SHP77 (cell line): Measurements from ENCODE around the gene LARGE1.
A peak's percentile ranks its signal among the peaks of the same experiment; 100 is the strongest.
"Not testable (repeated sequence)": the region's sequence is repeated elsewhere in the genome, so short reads cannot be mapped to it uniquely, and the experiment has no call there.

ENCODE experiments used
- DNase-seq, 2 experiments: peaks; one replicate each; lab custom pipeline; 2025; lab: John Stamatoyannopoulos, UW

LARGE1 gene

GRCh38 chr22:33597274-33597985 is 322.8 kb downstream of the LARGE1 start:
- no peak for DNase-seq

- no peak for DNase-seq
These were observed 326.5 kb downstream of the LARGE1 start for GRCh38 chr22:33593818-33594217.

- DNase-seq = no peak
These were observed 328.3 kb downstream of the LARGE1 start for GRCh38 chr22:33591946-33592345.

- no peak for DNase-seq
These were observed 331.0 kb downstream of the LARGE1 start for GRCh38 chr22:33589297-33589696.

DNA sequence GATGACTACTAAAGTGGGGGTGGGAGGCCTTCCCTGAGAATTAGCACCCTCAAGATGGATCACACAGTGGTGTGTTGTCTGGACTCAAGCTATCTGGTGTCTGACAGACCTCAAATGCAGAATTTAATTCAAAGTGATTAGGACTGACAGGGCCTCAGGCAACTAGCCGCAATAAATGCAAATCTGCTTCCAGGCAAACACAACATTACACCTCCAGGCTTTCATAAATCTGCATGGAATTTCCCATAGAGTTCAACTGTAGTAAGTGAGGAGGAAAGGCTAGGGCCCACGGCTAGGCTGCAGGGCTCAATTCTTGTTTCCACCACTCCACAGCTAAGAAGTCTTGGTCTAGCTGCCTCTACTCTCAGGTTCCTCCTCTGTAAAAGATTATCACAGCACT is 331.4 kb downstream of the LARGE1 start:
- DNase-seq = no peak

DNA sequence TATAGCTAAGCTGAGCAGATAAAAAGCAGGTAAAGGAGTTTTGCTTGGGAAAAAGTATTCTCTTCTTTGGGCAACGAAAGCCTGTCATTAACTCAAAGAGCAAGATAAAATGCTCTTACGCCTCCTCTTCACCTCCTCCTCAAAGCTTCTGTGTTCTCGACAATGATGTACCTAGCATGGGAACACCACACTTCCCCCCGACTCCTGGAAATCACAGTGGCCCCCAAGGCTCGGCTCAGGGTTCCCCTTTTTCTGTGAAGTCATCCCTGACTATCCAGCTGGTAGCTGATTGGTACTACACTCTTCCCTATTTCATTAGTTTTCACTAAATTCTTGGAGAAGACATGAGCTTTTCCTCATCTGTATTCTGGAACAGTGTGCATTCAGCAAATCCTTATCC is 336.1 kb downstream of the LARGE1 start:
- no peak for DNase-seq

DNA sequence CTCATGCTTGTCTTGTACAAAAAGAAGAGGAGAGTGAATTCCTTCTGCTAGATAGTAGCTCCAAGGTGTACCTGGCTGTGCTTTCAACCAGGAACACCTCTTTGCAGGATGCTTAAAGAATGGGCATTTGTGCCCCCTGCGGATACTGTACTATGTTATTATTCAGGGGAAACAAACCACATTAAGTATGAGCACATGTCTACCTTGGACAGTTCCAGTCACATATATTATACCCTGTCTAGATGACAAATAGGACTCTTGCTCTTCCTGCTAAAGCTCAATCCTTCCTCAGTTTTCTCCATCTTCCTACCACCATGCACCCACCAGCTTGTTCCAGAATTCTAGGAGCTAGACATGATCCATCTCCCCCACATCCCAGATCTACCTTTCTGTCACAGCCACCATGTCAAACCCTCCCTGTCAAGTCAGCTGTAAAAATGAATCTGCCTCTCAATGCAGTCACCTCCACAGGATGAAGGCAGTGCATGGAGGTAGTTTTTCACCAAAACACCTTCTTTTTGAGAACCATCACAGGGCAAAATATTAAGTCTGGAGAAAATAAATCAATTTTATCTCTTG is 337.4 kb downstream of the LARGE1 start:
- DNase-seq = no peak

DNA sequence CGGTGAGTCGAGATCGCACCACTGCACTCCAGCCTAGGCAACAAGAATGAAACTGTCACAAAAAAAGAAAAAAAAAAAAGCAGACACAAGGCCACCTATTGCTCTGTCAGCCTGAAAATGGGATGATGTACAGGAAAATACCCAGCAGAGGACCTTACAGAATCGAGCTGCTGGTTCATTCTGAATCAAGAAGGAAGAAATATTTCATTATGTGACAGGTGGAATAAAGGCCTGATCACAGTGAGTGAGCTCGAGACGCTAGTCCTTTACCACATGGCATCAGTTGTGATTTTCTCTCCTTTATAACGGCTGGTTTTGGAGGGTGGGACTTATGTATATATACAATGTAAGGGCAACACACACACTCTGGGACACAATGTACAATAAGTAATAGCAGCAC is 340.0 kb downstream of the LARGE1 start:
- DNase-seq = no peak

DNA sequence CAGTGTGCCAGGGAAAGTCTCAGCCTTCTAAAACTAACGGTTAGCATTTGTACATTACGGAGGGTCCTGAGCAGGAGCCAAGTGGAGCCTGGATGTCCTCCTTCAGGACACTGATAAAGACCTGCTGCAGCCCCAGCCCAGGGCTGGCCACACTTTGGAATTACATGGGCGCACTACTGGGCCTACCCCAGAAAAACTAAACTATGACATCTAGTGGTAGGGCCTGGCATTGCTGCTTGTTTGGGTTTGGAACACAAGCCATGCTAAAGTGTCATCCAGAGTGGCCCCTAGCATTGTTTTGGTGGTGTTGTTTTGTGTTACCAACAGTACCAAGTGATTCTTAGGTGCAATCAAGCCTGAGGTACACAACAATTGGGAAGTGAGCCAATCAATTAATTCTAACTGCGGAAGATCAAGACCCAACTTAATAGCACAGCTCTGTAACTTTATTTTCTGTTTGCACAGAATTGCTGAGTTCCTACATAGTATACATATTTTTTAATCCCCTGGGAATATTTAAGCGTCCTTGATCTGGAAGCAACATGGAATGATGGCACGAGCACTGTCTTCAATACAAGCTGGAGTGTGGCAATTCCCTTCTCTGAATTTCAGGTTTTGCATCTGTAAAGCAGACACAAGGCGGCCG is 340.7 kb downstream of the LARGE1 start:
- peak; percentile 49 to 51 for DNase-seq

DNA sequence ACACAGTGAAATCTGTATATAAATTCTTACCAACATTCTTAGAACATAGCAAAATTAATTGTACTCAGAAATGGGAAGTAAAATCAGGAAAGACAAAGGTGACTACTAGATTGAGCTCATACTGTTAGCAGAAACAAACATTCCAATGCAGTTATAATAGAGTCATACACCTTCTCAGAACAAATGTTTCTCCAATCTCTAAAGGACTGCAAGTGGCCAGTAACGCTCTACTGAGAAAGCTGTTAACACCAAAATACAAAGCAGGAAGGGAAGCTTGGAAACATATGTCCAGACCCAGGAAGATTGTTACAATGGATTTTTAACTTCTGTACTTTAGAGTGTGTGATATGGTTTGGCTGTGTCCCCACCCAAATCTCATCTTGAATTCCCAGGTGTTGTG is 341.5 kb downstream of the LARGE1 start:
- no peak for DNase-seq

GRCh38 chr22:33577862-33578411 is 342.3 kb downstream of the LARGE1 start:
- DNase-seq = no peak

DNA sequence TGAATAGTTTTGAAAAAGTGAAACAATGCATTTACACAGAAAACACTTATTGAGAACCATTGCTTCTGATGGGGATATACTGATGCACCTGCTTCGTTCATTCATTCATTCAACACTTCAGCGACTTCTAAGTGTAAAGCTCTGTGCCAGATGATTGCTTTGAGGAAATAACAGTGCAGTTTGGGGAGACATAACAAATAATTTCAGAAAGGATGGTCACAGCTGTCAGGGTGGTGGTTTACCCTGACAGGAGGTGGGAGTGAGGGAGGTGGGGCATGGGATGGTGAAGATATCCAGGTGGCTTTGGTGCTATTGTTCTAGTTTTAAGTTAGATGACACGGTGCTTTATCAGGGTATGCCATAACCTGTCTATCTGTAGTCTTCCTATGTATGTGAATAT is 344.1 kb downstream of the LARGE1 start:
- DNase-seq = no peak

DNA sequence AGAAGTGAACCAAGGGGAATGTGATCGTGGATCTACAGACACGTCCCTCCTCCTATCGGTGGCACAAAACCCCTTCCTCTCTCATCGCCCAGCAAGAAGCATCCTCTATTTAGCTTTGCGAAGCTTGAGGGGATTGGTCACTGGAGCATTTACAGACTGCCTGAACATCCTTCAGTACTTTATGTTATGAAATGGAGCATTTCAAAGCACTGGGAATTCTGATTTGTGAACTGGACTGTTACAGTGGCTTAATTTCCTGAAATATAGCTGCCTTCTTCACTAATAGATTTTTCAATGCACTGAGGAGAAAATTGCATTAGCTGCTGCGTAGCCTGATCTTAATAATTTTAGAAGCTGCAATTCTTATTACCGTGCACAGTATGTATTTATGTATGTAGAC is 344.5 kb downstream of the LARGE1 start:
- DNase-seq = no peak

DNA sequence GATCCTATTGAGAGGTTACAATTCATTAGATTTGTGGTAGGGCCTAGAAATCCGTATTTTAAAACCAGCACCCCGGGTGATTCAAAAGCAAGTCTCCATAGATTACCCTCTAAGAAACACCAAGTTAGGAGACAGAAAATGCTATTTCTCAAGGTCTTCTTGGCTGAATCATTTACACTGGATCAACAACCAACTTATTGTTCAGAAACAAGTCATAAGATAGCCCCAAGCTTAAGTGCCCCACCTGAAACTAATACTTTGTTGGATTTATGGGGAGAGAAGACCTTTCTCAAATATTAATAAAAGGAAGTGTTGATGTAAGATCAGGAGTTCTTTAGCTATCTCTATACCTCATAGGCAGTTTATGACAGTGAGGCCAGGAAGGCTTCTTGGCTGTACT is 345.2 kb downstream of the LARGE1 start:
- DNase-seq = no peak

GRCh38 chr22:33573479-33573878 is 346.8 kb downstream of the LARGE1 start:
- no peak for DNase-seq

GRCh38 chr22:33572086-33572485 is 348.2 kb downstream of the LARGE1 start:
- DNase-seq = no peak

DNA sequence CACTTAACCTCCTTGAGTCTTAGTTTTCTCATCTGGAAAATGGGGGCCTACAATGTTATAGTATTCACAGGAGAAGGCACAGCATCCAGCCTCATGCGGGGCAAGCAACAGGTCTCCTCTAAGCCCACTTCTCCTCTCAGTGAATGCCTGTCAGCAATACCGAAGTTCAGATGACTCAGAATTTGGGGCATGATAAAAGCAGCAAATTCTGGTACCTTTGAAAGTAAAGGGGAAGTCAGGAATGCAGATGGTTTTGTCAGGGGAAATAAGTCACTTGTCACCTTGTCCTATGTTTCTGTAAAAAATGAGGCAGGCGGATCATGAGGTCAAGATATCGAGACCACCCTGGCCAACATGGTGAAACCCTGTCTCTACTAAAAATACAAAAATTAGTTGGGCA is 350.2 kb downstream of the LARGE1 start:
- no peak for DNase-seq

DNA sequence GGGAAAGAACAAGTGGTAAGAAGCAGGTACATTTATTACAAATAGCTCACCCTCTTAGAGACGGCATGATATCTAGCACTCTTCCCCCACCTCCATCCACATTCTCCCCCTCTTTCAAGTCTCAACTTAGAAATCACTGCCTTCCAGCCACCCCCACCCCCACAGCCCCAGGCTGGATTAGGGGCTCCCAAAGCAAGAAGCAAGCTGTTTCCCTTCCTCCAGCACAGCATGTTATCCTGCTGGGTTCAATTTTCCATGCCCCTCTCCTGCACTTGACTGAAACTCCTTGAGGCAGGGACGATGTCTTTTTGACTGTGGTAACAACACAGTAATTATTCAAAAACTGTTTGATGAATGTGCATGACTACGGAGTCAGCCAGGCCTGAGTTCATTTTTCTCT is 350.7 kb downstream of the LARGE1 start:
- no peak for DNase-seq

DNA sequence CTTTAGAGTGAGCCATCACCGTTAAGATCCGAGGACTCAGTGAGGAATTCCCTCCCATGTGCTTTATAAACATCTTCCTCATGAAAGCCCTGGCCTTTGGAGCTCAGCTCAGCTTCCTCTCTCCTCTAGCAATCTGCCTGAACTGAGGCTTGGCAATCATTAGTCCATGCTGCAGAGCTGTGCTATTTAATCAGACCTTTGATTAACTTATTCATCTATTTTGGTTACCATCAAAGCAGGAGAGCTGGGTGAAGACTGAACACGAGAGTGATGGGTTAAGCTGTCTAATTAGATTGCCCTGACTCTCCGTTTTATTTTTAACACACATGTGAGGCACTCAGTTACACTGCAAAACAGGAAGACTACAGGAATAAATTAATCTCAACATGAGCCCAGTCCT is 351.3 kb downstream of the LARGE1 start:
- DNase-seq = no peak

GRCh38 chr22:33566495-33566894 is 353.8 kb downstream of the LARGE1 start:
- not testable (repeated sequence) for DNase-seq

DNA sequence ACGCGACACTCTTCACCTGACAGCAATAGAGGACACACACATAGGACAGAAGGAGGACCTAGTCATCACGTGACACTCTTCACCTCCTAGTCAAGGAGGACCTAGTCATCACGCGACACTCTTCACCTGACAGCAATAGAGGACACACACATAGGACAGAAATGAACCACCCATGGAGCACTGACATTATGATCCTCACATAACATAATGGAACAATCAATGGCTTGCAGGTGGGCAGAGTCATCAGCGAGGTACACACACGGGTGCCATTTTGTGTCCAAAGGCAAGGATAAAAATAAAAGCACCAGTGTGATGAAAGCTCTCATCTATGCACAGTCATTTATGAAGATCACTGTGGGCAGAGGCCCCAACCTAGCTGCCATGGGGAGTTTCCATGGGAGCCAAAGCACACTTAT is 354.7 kb downstream of the LARGE1 start:
- no peak for DNase-seq

DNA sequence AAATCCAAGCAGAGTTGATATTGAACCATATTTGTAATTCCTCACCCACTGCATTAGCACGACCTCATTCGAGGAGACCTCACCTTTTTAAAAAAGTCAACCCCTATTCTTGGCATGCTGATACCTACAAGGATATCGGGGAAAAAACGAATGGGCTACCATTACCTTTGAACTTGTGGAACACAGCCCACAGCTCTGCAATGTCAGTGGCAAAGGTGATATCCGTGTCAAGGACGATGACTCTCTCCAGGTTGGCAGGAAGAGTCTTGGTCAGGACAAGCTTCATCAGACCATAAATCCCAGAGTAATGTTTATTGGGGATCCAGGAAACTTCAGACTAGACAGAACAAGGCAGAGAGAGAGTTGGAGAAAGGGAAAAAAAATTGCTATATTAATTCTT is 355.6 kb downstream of the LARGE1 start:
- no peak for DNase-seq

DNA sequence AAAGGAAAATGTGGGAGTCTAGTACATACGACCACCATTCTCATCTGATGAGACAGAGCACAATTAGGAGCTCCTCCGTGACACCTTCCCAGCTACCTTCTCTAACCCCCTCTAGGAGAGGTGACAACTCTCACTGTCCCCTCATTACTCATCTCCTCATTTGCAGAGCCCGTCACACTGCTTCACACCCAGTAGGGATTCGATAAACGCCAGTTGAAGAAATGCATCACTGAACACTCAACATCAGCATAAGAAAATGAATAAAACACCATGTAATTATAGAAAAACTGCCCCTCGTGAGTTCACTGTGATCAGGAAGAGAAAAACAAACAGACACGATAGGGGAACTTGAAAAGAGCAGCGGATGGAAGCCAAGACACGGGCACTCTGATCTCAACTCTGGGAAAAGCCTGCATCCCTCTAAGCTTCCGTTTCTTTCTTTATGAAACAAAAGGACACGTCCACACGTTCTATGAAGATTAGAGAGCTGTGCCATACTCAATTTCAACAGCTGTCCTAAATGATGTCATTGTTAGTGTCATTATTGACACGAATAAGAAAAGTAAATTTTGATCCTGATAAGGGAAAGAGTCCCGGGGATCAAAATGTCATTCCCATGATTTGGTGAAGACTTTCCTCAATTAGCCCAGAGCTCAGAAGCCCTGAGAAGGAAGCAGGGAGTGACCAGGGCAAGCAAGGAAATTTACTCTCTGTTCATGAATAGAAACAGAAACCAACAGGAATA is 356.9 kb downstream of the LARGE1 start:
- no peak for DNase-seq
